CD4-positive, alpha-beta T cell treated with Interleukin-10 for 1 hour (primary cell): Measurements from ENCODE around the gene CTSW.

ENCODE experiments used
- DNase-seq: peaks from one replicate; pipeline ENCODE4 v3.0.0-alpha.2; 2020

The CTSW gene

DNA sequence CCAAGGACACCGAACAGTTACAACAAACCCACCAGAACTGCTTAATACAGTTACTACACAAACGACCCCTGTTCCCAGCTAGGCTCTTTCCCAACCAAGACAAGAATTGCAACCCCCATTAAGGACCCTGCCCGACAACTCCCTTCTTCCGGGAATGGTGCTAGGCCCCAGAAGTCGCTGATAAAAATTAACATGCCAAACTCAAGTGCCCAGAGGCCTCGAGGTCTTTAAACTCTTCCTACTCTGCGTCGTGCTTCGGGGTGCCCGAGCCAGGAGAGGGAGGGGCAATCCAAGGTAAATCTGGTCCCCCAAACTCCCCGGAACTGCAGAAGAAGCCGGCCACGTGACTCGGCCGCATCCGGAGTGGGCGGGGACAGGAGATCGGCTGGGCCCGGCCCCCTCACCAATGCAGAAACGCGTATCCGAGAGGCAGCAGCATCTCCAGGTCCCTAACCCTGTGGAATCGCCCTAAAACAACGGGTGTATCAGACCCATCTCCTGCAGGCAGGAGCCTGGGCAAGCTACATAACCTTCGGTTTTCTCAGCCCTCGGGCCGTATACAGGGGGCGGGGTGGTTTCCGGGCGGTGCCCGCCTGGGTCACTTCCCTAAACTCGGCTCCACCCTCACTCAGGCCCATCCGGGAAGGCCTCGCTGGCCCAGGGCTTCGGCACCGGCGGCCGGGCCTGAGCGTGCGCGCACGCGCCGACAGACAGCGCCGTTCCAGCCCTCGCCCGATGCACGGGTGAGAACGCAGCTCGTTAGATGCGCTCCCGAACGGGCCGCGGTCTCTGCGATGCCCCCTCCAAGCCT, 22.7 kb upstream of the CTSW start:
- peak; percentile 86 for DNase-seq

DNA sequence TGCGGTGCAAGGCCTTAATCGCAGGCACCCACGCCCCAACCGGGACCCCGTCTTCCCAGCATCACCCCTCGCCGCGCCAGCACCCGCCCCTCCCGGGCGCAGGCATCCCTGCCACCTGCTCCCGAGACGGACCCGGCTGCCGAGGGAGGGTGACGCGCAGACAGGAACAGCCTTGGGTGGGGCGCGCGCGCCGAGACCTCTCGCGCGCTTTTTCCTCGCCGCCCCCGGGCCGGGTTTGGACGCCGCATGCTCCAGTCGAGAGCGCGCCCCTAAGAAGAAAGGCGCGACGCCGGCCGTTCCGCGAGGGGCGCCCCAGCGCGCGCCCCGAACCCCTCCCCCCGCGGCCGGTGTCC, 22.2 kb upstream of the CTSW start:
- peak; percentile 64 for DNase-seq

GRCh38 chr11:65857853-65858680, 21.6 kb upstream of the CTSW start, which contains the start of gene CFL1:
TSS of gene CFL1 (minus strand) at chr11:65858180. CDS start at chr11:65858099, 81 bp downstream.
- peak; percentile 98 for DNase-seq

GRCh38 chr11:65858681-65859087, 21.0 kb upstream of the CTSW start:
- DNase-seq, result no peak

DNA sequence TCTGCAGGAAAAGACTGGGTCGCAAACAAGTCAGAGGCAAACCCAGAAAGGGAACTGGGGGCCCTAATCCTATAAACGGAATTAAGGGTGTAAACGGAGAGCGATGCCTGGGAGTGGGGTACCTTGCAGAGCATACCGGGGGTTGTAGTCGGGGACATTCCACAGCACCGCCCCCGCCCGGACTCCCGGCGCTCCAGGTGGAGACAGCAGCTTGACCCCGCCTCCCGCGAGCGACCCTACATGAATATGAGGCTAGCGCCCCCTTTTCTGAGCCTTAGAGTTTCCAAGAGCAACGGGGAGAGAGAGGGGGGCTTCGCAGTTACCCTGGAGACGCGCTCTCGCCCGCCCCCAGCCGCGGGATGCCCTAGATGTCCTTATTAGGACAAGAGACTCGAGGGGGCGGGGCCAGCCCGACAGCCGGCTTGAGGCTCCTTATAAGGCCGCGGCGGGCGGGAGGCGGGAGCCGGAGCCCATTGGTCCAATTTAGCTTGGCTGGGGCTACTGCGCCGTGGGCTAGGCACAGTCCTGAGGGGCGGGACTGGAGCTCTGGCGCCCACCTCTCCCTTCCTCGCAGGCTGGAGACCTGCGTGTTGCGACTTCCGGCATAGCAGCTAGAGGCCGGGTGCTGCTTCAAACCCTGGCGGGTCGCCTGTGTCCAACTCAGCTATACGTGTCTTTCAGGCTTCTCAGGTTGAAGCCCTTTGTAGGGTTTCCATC, 20.4 kb upstream of the CTSW start:
- DNase-seq, result peak; percentile 97

DNA sequence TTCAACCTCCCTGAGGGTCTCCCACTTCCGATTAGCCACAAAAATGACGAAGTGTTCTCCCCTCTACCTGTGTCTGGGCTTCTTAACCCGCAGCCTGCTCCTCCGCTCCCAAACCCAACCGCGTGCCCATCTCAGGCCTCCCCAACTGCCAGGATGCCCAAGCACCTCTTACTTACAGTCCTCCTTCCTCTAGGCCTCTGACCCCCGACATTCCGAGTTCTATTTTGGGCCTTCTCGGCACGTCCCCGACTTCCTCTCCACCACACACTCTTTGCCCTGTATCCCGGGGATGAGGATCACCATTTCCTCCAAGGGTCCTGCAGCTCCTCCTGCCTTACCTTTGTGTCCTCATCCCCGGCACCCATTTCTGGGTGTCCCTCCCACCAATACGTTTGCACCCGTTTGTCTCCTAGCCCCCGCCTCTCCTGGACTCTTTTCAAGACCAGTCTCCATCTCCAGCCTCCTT, 19.8 kb upstream of the CTSW start:
- no peak for DNase-seq

DNA sequence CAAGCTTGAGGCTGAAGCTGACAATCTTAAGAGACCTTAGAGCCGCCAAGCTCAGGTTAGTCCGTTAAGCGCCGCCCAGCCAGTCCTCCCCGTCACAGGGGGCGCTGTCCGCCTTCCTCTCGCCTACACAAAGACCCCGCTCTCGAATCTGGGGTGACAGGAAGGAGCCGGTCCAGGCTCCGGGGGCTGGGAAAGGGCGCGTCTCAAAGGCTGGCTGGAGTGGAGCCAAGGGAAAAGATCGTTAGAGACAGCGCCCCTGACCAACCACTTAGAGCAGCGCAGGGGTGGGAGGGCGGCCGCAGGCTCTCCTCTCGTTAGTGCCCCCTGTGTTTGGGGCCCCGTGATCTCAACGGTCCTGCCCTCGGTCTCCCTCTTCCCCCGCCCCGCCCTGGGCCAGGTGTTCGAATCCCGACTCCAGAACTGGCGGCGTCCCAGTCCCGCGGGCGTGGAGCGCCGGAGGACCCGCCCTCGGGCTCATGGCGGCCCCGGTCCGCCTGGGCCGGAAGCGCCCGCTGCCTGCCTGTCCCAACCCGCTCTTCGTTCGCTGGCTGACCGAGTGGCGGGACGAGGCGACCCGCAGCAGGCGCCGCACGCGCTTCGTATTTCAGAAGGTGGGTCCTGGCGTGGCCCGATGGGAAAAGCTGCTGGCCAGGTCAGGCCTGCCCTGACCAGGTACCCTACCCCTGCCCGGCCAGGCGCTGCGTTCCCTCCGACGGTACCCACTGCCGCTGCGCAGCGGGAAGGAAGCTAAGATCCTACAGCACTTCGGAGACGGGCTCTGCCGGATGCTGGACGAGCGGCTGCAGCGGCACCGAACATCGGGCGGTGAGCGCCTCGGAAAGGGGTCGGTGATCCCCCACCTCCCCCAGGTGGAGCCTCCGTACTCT, 19.1 kb upstream of the CTSW start, which contains the start of gene MUS81:
TSS of gene MUS81 (plus strand) at position 156 of the 887 bp plus-strand sequence. CDS start at position 477, 321 bp downstream.
- peak; percentile 96 for DNase-seq

DNA sequence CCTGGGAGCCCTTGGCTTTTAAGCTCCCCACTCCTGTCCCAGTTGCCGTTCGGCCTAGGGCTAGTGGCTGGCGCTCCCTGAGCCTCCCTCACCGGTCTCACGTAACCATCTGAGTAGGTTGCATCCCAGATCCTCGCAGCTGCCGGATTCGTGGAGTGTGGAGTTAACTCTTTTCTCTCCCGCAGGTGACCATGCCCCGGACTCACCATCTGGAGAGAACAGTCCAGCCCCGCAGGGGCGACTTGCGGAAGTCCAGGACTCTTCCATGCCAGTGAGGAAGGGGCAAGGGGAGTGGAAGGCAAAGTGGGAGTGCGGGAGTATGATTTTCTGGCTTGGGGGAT, 18.5 kb upstream of the CTSW start:
- no peak for DNase-seq

GRCh38 chr11:65861533-65862183, 18.0 kb upstream of the CTSW start:
- no peak for DNase-seq

GRCh38 chr11:65862191-65862735, 17.4 kb upstream of the CTSW start:
- no peak for DNase-seq

DNA sequence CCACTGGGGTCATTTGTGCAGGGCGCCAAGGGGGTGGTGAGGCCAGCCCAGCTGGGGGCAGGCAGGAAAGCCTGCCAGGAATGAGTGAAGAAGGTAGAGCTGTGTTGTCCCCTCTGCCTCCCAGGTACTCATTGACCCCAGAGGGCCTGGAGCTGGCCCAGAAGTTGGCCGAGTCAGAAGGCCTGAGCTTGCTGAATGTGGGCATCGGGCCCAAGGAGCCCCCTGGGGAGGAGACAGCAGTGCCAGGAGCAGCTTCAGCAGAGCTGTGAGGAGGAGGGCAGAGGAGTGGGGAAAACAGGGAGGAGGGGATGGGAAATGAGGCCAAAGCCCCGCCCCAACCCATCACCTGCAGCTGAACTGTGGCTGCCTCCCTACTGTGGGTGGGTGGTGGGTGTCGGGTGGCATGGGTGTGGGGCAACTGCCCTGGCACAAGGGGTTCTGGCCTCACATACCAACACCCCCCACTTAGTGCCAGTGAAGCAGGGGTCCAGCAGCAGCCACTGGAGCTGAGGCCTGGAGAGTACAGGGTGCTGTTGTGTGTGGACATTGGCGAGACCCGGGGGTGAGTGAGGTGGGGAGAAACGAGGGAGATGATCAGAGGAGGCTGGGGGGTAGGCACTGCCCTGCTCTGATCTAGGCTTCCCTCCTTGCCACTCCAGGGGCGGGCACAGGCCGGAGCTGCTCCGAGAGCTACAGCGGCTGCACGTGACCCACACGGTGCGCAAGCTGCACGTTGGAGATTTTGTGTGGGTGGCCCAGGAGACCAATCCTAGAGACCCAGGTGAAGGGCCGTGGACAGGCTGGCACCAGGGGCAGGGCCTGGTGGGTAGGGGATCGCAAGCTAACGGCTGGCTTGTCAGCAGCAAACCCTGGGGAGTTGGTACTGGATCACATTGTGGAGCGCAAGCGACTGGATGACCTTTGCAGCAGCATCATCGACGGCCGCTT, 16.4 kb upstream of the CTSW start:
- DNase-seq, result no peak

DNA sequence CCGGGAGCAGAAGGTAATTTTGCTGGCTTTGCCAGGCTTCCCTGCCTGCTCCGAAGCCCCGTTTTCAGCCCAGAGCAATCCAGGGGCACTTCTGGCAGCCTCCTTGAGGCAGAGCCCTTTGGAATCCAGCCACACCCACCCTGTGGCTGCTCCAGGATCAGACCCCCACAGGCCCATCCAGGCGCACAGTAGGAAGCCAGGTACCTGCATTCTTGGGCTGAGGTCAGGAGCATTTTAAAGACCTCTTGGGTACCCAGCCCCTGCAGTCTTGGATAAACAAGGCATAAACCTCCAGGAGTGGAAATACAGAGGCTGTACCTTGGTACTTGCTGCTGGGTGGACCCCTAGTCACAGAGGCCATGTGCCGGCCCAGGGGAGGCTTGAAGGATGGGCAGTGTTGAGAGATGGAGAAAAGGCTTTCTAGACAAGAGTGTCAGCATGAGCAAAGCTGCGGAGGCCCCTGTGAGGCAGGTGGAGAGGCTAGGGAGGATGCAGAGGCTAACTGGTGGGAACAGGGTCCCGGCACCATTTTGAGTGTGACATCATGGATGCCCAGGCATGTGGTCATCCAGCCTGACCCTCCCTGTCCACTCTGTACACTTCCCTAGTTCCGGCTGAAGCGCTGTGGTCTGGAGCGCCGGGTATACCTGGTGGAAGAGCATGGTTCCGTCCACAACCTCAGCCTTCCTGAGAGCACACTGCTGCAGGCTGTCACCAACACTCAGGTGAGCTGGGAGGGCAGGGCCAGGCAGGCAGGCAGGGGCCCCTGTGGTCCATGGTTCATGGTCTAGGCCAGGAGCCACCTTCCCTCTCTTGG, 15.5 kb upstream of the CTSW start:
- no peak for DNase-seq

DNA sequence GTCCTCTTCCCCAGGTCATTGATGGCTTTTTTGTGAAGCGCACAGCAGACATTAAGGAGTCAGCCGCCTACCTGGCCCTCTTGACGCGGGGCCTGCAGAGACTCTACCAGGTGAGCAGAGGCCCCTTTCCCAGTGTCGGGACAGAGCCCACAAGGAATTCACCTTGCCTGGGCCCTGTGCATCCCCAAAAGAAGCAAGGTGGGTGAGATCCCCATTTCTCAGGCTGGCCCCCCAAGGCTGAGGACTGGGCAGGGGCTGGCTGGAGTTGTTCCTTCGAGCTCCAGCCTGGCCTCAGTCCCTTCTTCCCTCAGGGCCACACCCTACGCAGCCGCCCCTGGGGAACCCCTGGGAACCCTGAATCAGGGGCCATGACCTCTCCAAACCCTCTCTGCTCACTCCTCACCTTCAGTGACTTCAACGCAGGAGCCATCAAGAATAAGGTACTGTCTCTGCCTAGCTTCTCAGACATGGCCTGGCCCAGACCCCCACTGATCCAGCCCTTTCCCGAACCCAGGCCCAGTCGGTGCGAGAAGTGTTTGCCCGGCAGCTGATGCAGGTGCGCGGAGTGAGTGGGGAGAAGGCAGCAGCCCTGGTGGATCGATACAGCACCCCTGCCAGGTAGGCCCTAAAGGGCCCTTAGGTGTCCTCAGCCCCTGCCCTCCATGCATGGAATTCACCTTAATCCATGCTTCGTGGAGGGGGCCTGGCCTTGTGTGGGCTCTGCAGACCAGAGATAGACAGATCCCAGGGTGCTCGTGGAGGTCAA, 14.7 kb upstream of the CTSW start:
- no peak for DNase-seq

DNA sequence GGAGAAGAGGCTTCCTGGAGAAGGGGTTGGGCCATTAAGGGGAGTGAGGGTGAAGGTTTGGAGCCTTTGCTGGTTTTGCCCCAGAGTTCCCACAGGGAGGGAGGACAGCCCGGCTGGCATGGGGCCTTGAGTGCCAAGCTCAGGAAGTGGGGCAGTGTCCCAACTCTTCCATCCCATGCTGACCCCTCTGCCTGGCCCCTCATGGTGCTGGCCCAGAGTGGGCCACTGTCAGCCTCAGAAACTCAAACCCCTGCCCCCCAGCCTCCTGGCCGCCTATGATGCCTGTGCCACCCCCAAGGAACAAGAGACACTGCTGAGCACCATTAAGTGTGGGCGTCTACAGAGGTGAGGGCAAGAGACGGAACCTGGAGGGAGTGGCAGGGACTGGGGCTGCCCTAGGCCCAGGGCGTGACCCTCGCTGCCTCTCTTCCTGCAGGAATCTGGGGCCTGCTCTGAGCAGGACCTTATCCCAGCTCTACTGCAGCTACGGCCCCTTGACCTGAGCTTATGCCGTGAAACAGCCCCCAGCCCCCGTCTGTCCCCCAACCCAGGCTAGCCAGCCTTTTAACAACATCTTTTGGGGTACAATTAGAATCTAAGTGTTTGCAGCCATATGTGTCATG, 14.0 kb upstream of the CTSW start:
- DNase-seq, result no peak

GRCh38 chr11:65866509-65867283, 12.9 kb upstream of the CTSW start:
- DNase-seq, result no peak

- DNase-seq, result no peak
Observed at GRCh38 chr11:65867284-65868071, 12.2 kb upstream of the CTSW start.
